Stimulated activated CD4-positive, alpha-beta T cell treated with anti-CD3 and anti-CD28 coated beads, TNF-alpha, amount 100 ng/mL, for 48 hours (primary cell): ENCODE data around the gene PIP5KL1.

Experiments
- DNase-seq, 3 donors: peaks; one replicate each; pipeline ENCODE4 v3.0.0-alpha.2; 2020; ENCODE audit warnings: low read depth in 3 of 3

PIP5KL1 gene, protein sequence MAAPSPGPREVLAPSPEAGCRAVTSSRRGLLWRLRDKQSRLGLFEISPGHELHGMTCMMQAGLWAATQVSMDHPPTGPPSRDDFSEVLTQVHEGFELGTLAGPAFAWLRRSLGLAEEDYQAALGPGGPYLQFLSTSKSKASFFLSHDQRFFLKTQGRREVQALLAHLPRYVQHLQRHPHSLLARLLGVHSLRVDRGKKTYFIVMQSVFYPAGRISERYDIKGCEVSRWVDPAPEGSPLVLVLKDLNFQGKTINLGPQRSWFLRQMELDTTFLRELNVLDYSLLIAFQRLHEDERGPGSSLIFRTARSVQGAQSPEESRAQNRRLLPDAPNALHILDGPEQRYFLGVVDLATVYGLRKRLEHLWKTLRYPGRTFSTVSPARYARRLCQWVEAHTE

DNA sequence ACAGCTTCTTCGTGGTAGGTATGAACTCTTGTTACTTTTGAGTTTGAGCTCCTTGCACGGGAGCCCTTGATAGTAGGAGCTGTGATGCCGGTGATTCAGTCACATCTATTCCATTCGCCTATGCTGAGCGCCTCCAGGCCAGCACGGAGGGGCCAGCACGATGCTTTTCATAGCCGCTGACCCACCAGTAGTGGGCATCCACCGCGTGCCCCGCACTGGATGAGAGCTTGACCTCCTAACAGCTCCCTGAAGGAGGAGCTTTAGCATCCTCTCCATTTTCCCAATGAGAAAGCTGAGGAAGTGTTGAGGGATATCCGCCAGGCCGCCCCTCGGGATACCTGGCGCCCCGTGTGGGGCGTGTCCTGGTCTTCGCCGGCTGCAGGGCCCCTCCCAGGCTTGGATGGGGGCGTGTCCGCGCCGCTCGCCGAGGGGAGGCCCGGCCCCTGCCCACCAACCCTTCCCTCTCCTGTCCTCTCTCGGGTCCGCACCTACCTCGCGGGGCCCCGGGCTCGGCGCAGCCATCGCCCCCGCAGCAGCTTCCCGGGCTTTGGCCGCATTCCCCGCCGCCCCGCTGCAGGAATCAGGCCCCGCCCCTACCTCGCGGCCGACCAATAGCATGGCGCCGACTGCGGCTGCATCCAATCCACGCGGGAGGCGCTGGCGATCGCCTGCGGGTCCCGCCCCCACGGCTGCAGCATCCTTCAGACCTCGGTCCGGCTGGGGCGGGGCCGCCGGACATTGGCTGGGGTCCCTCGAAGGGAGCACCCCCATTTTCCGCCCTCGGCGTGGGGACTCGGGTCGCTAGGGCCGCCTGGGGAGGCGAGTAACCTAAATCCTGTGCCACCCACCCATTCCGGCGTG lies at the start of gene PIP5KL1:
Gene PIP5KL1 (minus strand): TSS at position 547 of the 861 bp plus-strand sequence. CDS start 25 bp downstream, at position 522.
- peak in 2 of 3 donors; percentile 50 to 80 for DNase-seq

DNA sequence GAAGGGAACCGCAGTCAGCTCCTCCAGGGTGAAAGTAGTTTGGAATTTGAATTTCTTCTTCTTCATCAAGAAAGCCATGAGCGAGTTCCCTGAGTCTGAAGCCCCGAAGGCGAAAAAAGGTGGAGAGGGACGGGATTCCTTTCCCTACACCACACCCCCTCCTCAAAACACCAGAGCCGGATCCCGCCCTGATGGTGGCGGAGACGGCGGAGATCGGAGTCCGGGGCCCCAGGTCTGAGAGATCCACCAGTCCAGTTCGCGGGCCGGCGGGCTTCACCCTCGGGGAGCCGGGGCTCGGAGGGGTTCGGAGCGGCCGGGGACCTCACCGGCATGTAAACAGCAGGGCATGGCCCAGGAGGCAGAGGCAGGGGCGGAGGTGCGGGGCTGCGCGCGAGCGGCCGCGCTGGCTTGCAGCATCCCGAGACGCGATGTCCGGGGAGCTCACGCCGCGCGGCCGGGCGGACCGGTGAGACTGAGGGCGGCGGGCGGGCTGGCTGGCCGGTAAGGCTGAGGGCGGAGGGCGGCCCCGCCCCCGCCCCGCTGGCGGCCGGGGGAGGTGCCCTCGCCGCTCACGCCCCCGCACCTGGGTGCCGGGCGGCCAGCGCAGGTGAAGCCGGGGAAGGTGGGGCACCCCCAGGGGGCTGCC lies 49.6 kb upstream of the PIP5KL1 start:
- DNase-seq: no peak

DNA sequence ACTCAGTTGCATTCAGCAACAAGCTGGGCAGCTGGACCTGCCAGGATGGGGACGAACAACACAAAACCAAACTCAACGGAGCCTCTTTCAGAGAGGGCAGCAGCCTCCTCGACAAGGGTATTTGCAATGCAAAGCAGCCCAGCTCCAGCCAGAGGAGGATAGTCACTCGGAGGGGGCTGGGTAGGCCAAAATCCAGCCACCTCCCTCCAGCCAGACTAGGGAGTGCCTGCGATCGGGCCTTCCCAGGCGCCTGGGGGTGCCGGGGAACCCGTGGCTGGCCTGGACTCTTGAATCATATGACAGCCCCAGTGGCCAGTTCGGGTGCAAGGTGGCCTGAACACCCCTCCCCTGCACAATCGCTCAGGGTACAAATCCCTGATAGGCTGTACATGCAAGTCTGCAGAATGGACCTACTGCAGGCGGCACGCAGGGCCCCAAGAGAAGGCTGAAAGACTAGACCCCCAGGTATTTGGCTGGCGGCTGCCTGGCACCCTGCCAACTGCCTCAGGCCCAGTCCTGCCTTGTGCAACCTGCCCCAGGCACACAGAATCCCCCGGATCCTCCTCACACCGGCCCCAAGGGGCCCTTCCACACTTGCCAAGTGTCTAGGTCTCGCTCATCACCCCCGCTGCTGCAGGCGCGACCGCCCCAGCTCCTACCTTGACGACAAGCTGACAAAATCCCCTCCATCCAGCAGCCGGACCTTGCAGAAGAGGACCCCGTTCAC lies 48.9 kb upstream of the PIP5KL1 start:
- no peak for DNase-seq

DNA sequence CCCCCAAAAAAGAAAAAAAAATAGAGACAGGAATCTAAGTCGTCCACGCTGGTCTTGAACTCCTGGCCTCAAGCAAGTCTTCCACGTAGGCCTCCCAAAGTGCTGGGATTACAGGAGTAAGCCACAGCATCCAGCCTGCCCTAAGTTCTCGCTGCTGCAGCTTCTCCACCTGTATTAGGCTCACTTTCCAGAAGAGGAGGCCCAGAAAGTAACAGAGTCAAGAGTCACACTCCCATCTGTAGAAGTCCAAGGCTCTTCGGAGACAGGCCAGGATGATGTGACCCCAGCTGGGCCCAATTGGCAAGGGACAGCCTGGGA lies 48.4 kb upstream of the PIP5KL1 start:
- no peak for DNase-seq

DNA sequence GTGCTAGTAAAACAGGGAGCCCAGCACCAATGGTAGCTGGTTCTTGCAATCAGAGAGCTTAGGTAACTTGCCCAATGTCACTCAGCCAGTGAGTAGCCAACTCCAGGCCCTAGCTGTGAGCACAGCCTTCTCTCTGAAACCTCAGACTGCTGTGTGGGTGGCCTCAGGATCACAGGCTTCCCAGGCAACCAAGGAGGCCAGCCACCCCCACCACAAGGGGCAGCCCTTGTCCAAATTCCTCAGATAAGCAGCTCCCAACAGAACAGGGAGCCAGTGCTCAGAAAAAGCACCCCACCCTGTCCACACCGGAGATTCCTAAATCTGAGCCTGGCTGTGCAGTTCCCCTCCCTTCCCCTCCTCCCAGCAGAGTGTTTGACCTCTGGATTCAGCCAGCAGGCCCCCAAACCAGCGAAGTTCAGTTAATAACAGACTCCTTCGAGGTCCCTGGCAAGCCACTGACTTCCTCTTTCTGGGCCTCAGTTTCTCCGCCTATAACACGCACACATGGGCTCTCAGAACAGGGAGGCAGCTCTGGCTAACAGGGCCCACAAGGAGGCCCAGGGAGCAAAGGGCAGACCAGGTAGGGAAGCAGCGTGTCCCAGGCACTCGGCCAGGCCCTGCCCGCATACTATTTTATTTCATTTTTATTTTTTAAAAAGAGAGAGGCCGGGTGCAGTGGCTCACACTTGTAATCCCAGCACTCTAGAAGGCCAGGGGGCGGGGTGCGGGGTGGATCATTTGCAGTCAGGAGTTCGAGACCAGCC lies 47.5 kb upstream of the PIP5KL1 start:
- DNase-seq: no peak

DNA sequence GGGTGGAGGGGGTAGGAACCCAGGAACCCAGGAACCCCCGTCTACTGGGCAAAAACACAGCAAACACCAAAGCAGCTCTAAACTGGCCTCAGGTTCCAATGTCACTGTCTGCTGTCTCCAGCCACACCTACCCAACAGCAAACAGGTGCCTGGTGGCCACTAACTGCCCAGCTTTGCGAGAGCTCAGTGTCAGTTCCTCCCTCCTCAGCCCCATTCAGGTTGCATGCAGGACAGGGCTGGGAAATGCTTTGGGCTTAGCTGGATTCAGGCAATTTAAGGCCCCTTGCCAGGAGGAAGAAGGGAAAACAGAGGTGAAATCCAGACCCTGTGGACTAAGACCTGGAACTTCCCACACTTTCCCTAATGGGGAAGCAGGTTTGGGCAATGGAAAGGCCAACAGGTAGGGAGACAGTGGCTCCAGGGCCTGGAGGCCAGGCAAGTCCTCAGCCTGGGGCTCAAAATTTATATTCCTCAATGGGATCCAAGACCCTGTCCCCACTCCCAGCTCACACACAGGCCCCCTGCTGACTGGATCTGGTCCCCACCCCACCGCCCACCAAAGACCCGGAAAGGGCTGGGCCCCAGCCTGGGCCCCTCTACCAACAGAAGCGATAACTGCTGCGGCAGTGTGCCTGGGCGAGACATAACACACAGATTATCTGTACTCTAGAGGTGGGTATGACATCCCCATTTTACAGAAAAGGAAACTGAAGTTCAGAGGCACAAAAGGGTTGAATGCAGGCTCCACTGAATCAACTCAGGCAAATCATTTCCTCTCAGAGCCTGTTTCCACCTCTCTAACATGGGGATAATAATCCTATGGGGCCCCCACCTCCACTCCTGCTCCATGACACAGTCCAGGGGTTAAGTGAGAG lies 46.7 kb upstream of the PIP5KL1 start:
- DNase-seq: no peak

DNA sequence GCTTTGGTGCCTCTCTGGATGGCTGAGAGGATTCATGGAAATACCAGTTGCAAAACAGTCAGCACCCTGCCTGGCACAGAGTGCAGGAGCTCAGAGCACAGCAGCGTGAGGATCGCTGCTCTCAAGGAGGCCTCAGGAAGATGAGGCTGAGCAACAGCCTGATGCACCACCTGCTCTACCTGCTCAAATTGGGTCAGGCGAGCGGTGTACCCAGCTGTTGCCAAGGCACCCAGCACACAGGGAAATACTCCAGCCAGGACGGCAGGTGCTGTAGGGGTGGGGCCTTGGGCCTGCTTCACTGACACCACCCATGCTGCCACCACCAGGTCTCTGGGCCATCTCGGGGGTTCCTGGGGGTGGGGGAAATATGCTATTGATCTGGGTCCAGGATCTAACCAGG lies 45.9 kb upstream of the PIP5KL1 start:
- DNase-seq: no peak

DNA sequence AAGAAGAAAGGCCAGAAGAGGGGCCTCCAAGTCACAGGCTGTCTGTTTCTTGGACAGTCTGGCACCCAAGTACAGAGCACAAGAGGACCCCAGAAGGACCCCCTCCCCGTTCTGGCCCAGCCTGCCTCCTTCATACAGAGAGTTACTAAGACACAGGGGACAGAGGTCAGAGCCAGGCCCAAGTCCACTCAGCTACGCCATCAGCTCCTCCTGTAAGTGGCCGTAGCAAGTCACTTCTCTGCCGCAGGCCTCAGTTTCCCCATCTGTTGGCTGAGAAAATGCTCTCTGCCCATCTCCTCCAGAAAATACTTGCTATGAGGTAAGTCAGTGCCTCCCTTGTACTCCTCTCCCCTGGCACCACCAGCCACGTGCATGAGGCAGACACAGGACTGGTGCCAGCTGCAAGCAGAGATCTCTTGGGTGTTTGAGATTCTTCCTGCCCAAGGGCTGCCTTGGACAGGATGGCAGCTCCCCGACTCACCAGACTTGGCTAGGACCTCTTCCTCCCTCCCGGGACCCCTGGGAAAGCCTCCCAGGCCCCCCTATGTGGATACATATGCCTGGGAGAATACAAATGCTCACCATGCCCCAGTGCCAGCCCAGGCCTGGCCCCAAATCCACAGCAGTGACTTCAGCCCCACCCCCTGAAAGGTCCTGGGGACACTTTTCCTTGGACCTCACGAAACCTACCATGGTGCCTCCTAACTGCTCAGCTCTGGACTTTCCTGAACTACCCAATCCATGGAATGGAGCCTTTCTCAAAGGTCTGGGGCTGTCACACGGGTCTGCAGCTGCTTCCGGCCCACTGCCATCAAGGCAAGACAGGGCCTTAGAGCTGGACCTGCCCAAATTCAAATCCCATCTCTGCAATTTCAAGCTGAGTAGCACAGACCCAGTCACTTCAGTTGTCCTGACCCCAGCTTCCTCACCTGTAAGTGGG lies 45.1 kb upstream of the PIP5KL1 start:
- no peak for DNase-seq

DNA sequence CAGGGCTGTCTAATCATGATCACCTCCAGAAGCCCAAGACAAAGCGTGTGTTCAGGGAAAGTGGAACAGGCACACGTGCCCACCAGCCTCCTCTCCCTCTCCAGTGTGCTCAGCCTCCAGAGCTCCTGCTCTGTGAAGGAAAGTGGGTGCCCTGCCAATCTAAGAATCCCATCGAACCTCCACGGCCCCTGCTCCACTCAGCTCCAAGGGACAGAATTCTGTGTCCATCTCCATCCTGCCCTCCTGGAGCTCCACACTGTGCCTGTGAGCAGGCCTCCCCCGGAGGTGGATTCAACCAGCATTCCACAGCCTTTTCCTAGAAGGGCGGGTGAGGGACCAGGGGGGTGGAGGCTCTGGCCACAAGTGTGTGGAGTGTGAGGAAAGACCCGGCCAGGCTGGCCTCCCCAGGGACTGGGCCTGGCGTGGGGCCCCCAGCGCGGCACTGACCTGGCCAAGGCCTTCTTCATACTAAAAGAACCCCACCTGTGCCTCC lies 44.2 kb upstream of the PIP5KL1 start:
- no peak for DNase-seq

DNA sequence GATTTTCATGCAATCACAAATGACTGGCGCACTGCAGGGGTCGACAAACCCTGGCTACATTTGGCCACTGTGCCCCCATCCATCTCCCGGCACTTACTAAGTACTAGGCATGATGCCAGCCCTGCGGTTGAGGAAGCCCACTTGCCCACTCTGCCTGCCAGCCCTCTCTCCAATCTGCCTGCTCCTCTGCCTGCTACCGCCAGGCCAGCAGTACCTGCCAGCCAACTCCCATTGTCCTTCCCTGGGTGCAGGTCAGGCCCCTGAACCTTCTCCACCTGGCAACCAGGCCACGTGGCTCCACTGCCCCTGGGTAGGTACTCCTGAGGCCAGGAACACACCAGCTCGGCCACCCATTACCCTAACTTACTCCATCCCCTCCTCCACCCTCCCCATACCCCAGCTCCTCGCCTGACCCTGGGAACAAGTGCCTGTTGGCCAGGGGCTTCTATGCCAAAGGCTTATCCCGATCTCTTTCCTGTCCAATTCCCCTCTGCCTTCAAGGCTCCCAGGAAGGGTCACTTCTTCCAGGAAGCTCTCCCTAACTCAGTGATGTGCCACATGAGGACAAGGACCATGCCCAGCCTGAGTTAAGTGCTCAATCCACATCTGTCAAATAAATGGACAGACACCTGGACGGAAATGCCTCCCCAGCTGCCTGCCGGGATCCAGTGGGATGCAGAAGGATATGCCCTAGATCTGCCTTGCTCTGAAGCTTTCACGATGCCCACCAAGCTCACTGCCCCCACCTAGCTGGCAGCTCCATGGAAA lies 43.6 kb upstream of the PIP5KL1 start:
- no peak for DNase-seq

DNA sequence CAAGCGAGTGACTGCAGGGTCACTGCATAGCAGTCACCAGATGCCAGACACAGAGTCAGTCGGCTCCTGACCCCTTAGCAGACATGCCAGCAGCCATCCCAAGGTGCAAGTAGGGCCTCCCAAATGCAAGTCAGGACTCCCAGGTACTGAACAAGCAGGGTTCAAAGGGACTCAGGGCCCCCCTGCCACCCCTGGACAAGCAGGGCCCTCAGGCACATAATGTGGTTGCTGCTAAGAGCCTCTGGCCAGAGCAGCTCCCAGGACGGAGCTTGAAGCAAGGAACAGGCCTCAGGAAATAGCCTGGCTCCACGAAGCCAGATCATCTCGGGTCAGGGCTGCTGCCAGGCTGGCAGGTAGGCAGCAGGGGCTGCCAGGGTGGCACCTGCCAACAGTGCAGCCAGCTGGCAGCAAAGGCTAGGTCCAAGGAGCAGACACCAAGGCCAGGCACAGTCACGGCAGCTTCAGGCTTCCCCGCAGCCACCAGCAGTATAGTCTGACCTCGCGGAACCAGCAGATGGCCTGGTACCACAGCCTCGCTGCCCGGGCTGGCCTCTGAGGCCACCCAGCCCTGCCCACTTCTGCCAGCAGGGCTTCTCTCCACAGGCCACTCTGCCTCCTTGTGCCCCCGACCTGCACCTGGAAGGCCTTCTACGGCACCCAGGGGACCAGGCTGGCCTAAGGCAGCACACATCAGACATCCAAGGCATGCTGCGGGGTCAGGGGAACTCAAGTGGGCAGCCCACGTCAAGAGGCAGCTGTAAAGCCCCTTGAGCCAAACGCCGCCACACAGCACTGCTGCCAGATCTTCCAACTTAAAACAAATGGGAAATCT lies 42.8 kb upstream of the PIP5KL1 start:
- DNase-seq: no peak

DNA sequence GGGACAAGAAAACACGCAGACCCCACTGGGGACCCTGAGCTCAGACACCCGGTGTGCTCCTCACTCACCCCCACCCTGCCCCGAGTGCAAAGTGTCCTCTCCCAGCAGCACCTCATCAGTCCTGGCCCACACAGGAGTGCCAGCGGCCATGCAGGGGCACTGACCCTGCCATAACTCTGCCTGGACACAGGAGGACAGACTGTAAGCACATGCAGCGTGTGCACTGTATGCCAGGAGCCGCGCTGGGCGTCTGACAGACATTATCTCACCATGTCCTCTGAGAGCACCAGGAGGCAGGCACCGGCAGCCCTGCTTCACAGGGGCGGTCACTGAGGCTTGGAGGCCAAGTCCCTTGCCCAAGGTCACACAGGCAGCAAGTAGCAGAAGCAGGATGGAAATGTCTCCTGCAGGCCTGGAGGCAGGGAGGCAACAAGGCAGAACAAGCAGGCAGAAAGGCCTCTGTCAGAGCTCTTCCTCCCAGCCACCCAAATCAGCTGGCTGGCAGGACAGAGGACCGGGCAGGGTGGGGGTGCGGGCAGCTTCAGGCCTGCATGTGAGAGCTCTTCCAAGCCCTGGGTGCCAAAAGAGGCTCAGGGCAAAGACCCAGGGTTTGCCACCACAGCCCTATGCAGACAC lies 41.8 kb upstream of the PIP5KL1 start:
- DNase-seq: no peak

DNA sequence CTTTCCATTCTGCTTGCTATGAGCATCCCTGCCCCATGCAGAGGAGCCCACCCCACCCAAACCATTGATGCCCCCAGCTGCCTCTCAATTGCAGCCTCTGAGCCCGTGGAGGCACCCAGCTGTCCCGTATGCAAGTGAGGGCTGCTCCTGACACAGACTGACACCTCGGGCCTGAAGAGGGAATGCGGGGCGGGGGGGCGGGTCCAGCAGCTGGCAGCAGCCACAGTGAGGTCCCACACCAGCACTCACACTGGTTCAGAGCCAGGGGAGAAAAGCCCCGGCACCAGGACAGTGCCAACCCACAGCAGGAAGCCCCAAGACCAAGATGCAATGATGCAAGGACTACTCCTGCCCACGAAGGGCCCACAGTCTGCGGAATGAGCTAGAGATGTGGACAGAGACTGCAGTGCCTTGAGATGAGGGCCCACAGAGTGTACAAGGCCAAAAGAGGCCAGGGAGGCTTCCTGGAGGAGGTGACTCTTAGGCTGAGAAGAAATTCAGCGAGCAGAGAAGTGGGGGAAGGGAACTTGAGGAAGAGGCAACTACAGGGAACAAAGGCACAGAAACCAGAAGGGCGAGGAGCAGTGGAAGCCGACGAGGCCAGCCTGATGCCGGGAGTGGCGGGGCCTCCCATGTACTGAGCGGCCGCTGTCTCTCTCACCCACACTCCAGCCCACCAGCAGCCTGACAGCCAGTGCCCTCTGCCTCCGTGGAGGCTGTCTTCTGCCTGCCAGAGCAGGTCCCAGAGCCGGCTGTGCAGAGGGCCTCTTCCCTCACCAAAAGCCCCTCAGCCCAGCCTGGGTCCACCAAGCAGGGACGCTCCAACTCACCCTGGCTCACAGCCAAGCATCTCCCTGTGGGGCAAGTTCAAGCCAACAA lies 41.0 kb upstream of the PIP5KL1 start:
- no peak for DNase-seq

DNA sequence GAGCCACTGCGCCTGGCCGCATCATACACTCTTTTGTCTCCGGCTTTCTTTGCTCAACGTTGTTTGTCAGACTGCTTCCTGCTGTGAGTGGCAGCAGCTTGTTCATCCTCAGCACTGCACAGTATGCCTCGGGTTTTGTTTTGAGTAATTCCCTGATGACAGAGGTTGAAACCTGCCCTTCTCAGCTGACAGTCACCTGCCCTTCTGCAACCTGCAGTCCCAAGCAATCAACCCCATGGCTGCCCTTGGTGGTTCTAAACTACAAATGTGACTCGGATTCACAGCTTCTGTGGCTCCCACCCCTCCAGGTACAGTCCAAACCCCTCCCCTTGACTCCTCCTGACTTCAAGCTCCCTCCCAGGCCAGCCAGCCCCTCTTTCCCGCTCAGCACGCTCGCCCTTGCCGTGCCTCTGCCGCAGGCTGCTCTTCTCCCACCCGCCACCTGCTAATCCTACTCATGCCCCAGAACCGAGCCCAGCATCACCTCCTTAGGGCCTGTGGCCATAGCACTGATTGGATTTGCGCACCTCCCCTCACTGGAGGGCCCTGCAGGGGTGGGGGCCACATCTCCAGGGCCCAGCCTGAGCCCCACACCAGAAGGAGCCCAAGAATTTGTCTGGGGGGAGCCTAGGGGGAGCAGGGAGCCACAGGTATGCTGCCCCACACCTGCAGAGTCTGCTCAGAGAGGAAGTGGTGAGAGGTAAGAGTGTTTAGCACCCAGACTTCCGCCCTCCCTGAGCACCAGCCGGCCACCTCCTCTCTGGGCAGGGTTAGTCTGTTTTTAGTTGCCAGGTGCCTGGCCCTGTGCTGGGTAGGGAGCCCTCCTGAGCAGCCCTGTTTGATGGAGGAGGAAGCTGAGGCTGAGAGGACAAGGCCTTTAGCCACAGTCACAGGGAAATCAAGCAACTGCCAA lies 40.1 kb upstream of the PIP5KL1 start:
- DNase-seq: peak; percentile 55 to 74 (median 58)
